ENCODE measurements around the gene TMA7. TPM values are rescaled to one million over a fixed set of nuclear protein-coding genes. Genes with fewer than 3 reads are reported as not detected.

The TMA7 gene
- polyA plus RNA-seq, 2 of the 4 experiments (the other 2 are of a cell fraction) = 303 to 417 TPM

DNA sequence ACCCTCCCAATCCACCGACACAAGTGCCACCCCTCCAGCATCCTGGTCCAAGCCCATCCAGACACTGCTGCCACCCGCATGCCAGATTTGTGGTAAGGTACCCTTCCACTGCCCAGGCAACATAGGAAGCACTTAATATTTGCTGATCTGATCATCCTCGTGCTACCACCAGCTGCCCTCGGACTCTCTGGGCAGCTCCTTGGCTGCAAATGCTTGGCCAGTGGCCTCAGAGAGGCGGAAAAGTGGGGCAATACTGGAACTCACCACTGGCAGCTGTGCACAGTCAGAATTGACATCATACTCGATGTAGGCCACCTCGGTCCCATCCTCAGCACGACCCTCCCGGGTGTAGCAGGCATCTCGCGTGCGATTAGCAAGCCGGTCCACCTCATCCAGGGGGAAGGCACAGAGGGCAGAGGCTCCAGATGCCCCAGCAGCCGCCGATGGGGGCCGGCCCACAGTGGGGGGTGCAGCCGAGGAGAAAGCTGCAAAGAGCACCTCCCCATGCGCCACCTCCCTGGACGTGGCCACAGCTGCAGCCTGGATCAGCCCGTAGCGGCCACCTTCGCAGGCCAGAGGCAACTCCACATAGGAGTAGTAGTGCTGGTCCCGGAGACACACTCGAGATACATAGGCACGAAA, 16.7 kb upstream of the TMA7 start:
- no peaks in the 10 kb centered on the region for H3K9me3 ChIP-seq
- CTCF ChIA-PET = interaction anchor here (1.3 to 31.5 kb wide), 5 partner anchors 8 to 150 kb away, joined by 4 to 488 read pairs (median 6); partner anchors contain the start of gene PLXNB1
- no peak overlapping the region for H3K4me3 ChIP-seq
- TF ChIP-seq JUN (IDR thresholded peaks at IDR 0.05) (no peak), HOXB13 (CRISPR knock-in tag; IDR thresholded peaks at IDR 0.05; ENCODE audit: low read depth) (no peak)
- TF ChIP-seq, protein P1, sequence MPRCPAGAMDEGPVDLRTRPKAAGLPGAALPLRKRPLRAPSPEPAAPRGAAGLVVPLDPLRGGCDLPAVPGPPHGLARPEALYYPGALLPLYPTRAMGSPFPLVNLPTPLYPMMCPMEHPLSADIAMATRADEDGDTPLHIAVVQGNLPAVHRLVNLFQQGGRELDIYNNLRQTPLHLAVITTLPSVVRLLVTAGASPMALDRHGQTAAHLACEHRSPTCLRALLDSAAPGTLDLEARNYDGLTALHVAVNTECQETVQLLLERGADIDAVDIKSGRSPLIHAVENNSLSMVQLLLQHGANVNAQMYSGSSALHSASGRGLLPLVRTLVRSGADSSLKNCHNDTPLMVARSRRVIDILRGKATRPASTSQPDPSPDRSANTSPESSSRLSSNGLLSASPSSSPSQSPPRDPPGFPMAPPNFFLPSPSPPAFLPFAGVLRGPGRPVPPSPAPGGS (IDR thresholded peaks at IDR 0.05) = no peak
- TF ChIP-seq, protein P2, sequence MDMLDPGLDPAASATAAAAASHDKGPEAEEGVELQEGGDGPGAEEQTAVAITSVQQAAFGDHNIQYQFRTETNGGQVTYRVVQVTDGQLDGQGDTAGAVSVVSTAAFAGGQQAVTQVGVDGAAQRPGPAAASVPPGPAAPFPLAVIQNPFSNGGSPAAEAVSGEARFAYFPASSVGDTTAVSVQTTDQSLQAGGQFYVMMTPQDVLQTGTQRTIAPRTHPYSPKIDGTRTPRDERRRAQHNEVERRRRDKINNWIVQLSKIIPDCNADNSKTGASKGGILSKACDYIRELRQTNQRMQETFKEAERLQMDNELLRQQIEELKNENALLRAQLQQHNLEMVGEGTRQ (IDR thresholded peaks at IDR 0.05) = no peak
- FAIRE-seq (no peak), ATAC-seq (no peak), DNase-seq (ENCODE audit: low read depth in 1 of 2, low spot score in 1 of 2) (no peak)
- 83% methylated on average over 8 of the region's 25 CpGs for WGBS (ENCODE audit: missing lambda C conversion rate)
- no peak overlapping the region for H3K4me2 ChIP-seq
- POLR2A ChIA-PET = no interaction called here
- H3K4me1 ChIP-seq = peaks cover 27% of the 10 kb centered on the region
- H3K27ac ChIP-seq = no peak overlapping the region

DNA sequence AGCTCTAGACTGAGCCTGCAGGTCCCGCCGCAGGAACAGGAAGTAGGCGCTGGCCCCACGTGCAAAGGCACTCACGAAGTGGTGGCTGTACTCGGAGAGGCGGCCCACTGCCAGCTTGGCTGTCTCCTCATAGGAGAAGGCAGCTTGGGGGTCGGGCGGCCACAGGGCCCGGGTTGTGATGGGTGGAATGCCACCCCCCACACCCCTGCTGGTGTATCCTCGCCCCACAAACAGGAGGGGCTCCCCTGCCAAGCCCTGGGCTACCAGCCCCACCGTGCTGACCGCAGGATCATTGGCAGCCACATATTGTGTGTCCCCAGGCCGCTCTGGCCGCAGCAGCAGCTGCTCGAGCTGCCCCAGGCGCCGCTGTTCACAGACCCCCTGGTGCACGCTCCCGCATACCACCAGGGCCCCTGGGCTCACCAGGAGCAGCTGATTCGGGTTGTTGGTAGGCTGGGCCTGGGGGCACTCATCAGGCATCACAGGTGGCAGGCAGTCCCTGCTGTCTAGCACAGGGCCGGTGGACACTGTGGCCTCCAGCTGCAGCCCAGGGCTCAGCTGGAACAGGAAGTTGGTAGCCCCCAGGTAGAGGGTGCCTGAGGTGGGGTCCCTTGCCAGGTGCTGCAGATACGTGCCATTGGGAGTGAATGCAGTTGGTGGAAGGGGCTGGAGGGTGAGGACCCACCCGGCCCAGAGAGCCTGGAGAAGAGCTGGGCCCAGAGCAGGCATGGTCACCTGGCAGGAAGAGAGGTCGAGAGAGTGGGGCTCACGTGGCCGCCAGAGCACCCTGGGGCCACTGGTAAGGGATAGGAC, 16.0 kb upstream of the TMA7 start:
- DNase-seq (ENCODE audit: low read depth in 1 of 2, low spot score in 1 of 2) = no peak
- TF ChIP-seq JUN (IDR thresholded peaks at IDR 0.05) = no peak
- TF ChIP-seq BHLHE40 (IDR thresholded peaks at IDR 0.05; ENCODE audit: low read depth, low read length) = no peak
- TF ChIP-seq SMC3 (IDR thresholded peaks at IDR 0.05) = no peak
- TF ChIP-seq HDAC2 (IDR thresholded peaks at IDR 0.05) = no peak
- TF ChIP-seq, protein P3, sequence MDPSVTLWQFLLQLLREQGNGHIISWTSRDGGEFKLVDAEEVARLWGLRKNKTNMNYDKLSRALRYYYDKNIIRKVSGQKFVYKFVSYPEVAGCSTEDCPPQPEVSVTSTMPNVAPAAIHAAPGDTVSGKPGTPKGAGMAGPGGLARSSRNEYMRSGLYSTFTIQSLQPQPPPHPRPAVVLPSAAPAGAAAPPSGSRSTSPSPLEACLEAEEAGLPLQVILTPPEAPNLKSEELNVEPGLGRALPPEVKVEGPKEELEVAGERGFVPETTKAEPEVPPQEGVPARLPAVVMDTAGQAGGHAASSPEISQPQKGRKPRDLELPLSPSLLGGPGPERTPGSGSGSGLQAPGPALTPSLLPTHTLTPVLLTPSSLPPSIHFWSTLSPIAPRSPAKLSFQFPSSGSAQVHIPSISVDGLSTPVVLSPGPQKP (IDR thresholded peaks at IDR 0.05; ENCODE audit: low read depth, low read length) = no peak
- no peak for TF ChIP-seq EP300 (IDR thresholded peaks at IDR 0.05)
- no peak for TF ChIP-seq POLR2AphosphoS2 (conservative IDR thresholded peaks at IDR 0.05; ENCODE audit: low read length)
- no peak for TF ChIP-seq HEYL (CRISPR knock-in tag; IDR thresholded peaks at IDR 0.05)
- TF ChIP-seq JUNB (IDR thresholded peaks at IDR 0.05) = no peak
- TF ChIP-seq RNF2 (IDR thresholded peaks at IDR 0.05; ENCODE audit: borderline replicate concordance, low read depth) = no peak
- TF ChIP-seq CHD4 (IDR thresholded peaks at IDR 0.05; ENCODE audit: borderline replicate concordance) = no peak
- TF ChIP-seq MYC (IDR thresholded peaks at IDR 0.05; ENCODE audit: borderline replicate concordance, low read length) = no peak
- TF ChIP-seq TP53 (CRISPR knock-in tag; IDR thresholded peaks at IDR 0.05) = no peak
- TF ChIP-seq GATA3 (IDR thresholded peaks at IDR 0.05; ENCODE audit: borderline replicate concordance) = no peak
- TF ChIP-seq SREBF2 (IDR thresholded peaks at IDR 0.05) = no peak
- TF ChIP-seq CEBPB (IDR thresholded peaks at IDR 0.05) = no peak
- no peak for ATAC-seq
- no peak for FAIRE-seq
- POLR2A ChIA-PET = no interaction called here
- Histone ChIP-seq H3K4me2 (no peak overlapping the region), H3K9me3 (no peaks in the 10 kb centered on the region), H3K4me3 (no peak overlapping the region), H3K27ac (no peak overlapping the region), H3K4me1 (peaks cover 27% of the 10 kb centered on the region)
- WGBS (ENCODE audit: missing lambda C conversion rate) = 96% methylated on average over 9 of the region's 27 CpGs
- CTCF ChIA-PET = interaction anchor here (0.9 to 31.5 kb wide), 5 partner anchors 7 to 192 kb away, joined by 3 to 488 read pairs (median 4); partner anchors contain the start of gene PLXNB1

DNA sequence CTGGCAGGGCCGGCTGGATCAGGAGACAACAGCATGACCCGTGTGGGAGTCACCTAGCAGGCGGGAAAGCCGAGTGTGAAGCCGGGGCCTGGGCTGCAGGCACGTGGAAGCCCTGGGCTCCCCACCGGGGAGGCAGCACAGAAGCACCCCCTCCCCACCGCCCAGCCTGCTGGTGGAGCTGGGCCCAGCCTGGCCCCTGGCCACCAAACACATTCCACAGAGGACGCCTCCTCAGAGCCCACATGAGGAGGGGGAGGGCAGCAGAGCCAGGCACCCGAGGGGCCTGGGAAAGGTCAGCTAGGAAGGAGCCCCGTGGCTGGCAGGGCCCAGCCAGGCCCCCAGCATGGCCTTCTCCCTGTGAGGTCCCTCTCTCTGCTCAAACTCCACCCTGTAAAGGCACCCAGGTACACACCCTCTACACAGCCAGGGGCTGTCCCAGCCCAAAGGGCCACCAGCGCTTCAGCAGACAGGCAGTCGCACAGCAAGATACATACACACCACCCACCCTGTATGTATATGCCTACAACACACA, 14.7 kb upstream of the TMA7 start:
- ChIA-PET POLR2A (no interaction called here), CTCF (interaction anchor here (1.8 to 31.5 kb wide), 3 partner anchors 6 to 152 kb away, joined by 4 to 488 read pairs (median 488); partner anchors contain the start of gene PLXNB1)
- Histone ChIP-seq H3K4me2 (no peak overlapping the region), H3K9me3 (no peaks in the 10 kb centered on the region), H3K4me3 (no peak overlapping the region), H3K4me1 (peaks cover 33% of the 10 kb centered on the region), H3K27ac (no peak overlapping the region)
- TF ChIP-seq, protein P3 (IDR thresholded peaks at IDR 0.05; ENCODE audit: low read depth, low read length) = no peak
- TF ChIP-seq HEYL (CRISPR knock-in tag; IDR thresholded peaks at IDR 0.05) (no peak), HDAC2 (IDR thresholded peaks at IDR 0.05) (no peak), CEBPB (IDR thresholded peaks at IDR 0.05) (no peak), RAD21 (conservative IDR thresholded peaks at IDR 0.05 in 1 of 2, IDR thresholded peaks at IDR 0.05 in 1 of 2) (no peak), MYC (IDR thresholded peaks at IDR 0.05; ENCODE audit: borderline replicate concordance, low read length) (no peak), ESRRA (IDR thresholded peaks at IDR 0.05; ENCODE audit: borderline replicate concordance, low read length) (no peak)
- TF ChIP-seq, protein P4, sequence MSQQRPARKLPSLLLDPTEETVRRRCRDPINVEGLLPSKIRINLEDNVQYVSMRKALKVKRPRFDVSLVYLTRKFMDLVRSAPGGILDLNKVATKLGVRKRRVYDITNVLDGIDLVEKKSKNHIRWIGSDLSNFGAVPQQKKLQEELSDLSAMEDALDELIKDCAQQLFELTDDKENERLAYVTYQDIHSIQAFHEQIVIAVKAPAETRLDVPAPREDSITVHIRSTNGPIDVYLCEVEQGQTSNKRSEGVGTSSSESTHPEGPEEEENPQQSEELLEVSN (IDR thresholded peaks at IDR 0.05; ENCODE audit: borderline replicate concordance, low read depth) = no peak
- TF ChIP-seq, protein P2 (IDR thresholded peaks at IDR 0.05) = no peak
- DNase-seq (ENCODE audit: low read depth in 1 of 2, low spot score in 1 of 2) (no peak), ATAC-seq (no peak), FAIRE-seq (no peak)
- 78% methylated on average over 4 of the region's 13 CpGs for WGBS (ENCODE audit: missing lambda C conversion rate)
